GM12872 (cell line): Measurements from ENCODE around the gene SAMD11.

Source experiments
- TF ChIP-seq, protein P1 (sequence below): IDR thresholded peaks from 3 replicates; pipeline ENCODE4 v1.5.1; 2011; ENCODE audit warnings: low read depth, mild to moderate bottlenecking, low read length, moderate library complexity; ENCODE audit not compliant: insufficient read depth

Gene SAMD11

DNA sequence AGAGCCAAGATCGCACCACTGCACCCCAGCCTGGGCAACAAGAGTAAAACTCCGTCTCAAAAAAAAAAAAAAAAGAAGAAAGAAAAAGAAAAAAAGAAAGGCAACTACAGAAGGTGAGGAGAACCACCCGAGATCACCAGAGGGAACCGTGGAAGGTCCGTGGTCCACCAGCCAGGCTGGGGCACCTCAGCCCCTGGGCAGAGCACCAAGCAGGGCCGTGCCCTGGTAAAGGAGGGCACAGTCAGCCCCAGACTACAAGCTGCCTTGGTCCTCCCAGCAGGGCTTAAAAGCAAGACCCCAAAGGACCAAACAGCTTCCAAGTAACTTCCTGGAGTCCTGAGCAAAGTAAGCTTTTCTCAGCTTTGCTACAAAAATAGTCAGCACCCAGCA, 8.8 kb upstream of the SAMD11 start:
- TF ChIP-seq, protein P1, sequence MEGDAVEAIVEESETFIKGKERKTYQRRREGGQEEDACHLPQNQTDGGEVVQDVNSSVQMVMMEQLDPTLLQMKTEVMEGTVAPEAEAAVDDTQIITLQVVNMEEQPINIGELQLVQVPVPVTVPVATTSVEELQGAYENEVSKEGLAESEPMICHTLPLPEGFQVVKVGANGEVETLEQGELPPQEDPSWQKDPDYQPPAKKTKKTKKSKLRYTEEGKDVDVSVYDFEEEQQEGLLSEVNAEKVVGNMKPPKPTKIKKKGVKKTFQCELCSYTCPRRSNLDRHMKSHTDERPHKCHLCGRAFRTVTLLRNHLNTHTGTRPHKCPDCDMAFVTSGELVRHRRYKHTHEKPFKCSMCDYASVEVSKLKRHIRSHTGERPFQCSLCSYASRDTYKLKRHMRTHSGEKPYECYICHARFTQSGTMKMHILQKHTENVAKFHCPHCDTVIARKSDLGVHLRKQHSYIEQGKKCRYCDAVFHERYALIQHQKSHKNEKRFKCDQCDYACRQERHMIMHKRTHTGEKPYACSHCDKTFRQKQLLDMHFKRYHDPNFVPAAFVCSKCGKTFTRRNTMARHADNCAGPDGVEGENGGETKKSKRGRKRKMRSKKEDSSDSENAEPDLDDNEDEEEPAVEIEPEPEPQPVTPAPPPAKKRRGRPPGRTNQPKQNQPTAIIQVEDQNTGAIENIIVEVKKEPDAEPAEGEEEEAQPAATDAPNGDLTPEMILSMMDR = no peak

DNA sequence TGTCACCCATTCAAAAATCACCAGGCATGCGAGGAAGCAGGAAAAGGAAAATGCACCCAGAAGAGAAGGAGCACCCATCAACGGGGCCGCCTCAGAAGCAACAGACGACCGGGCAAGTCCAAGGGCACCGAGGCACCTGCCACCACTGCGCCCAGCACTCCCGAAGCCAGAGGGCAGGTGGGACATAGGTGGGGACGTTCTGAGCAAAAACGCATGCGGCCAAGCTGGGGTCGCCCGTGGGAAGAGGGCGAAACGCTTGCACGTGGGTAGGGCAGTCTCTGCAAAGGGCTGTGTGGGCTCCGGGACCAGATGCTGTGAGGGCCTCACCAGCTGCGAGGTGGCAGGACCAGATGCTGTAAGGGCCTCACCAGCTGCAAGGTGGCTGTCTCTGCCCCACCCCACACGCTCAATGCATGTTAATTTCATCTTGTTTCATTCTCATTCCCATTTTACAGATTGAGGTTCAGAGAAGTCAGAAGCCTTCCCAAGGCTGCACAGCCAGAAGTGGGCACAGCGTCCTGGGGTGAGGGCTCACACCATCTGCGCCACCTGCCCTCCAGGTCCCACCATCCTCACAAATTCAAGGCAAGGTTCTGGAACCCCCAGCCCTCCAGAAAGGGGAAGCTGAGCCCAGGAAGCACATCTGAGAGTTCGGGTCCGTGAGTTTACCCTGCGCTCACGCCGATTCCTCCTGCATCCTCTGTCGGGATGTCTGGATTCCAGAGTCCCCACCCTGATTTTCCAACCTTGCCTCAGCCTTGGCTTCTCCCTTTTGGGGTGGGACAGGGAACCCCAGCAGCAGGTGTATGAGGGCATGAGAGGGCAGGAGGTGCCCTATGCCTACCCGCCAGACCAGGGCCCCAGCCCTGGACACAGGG, 8.2 kb upstream of the SAMD11 start:
- TF ChIP-seq, protein P1 = no peak

DNA sequence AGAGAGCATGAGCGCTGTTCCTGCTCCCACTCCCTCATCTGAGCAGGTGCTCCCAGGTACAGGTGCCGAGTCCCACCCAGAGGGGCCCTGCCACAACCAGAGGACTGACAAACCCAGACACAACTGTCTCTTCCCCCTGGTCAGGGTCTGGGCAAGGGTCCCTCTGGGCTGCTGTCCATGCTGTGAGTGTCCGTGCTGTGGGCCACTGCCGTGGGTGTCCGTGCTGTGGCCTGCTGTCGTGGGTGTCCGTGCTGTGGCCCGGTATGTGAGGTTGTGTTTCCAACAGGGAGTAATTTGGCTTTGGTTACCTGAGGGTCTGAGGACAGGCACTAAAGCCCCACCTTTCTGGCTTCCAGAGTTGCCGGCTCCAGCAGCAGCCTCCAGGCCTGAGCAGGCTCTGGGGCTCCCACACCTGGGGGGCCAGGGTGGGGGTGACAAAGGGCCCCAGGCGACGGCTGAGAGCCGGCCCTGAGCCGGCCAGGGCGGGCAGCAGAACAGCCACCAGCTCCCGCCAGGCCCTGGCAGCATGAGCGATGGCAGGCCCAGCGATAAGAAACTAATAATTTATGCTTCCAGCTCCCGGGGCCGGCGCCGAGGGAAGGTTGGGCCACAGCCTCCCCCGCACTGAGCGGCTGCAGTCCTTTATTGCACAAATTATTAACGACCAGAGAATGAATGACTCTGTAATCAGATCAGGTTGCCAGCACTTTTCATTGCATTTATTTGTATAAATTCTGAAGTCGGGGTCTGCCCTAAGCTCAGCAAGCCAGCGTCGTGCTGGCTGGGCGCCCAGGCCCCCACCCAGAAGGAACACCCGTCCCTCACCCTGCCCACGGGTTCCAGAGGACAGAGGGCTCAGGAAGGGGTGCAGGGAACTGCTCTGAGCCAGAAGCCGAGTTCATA, 7.3 kb upstream of the SAMD11 start:
- TF ChIP-seq, protein P1 = no peak

DNA sequence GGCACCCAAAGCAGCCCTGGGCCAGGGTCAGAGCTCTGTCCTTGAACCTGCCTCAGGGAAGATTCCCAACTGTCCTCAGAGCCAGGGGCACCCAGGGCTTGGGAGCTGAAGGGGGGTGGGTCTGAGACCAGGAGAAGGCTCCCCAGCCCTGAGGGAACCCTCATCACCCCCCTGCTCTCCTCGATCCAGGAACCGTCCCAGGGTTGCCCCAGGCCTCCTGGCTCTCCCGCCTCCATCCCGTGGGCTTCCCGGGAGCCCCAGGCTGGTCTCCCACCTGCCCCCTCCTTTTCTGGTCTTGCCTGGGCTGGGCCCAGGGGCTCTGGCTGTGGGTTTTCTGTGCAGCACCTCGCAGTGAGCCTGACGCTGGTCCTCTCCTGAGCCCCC, 6.7 kb upstream of the SAMD11 start:
- TF ChIP-seq, protein P1 = no peak

DNA sequence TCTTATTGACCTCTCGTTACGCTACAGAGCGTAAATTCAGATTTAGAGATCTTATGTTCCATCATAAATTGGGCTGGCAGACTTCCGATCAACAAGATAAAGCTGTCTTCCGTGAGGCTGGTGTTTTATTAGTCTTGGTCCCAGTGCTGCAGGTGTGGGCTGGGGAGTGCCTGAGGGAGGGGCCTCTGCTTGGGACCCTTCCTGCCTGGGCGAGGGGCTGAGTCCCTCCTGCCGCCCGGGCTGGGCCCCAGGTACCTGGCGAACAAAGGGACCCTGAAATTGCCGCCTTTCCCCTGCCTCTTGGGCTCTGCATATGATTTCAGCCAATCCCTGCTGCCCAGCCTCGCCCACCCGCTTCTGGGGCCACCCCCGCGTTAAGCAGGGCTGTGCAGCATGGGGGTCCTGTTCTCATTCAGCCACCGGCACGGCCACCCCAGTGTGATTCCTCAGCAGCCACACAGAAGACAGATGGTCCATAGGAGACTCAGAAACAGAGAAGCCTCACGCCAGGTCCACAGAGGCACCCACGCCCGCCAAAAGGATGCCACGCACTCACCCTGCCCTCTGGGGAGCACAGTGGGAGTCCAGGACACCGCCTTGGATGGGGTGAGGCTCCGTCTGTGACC, 6.1 kb upstream of the SAMD11 start:
- TF ChIP-seq, protein P1 = no peak

DNA sequence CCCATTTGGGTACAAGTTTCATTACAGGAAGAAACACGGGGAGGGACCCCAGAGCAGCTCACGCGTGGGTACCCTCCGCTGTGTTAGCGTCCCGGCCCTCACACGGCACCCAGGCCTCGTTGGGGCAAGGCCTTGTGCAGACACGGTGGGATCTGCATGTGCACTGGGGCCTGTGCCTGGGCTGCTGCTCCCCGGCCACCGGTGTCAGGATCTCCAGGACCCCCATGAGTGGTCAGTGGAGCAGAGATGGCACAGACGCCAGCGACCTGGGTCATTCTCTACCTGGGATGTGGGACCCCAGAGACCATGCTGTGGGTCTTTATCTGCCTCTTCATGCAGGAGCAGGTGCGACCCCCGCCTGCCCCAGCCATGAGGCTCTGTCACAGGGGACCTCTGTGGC, 5.4 kb upstream of the SAMD11 start:
- TF ChIP-seq, protein P1 = no peak

DNA sequence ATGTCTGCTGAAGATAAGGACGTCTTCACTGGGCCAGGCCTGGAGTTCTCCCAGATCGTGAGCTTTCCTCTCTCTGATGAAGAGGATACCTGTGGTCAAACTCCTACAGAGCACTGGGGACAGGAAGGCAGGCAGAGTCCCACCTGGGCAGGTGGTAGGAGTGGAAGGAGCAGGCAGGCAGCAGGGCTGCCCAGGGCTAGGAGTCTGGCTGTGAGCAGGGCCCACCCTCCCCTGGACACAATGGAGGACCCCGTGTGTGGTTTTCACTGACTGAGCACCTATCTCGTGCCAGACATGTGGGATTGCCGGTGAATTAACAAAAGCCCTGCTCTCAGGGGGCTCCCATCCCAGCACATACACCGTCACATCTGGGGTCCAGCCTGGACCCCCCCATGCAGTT, 4.9 kb upstream of the SAMD11 start:
- TF ChIP-seq, protein P1 = no peak
